ENCODE measurements around the gene UCK1.

DNA sequence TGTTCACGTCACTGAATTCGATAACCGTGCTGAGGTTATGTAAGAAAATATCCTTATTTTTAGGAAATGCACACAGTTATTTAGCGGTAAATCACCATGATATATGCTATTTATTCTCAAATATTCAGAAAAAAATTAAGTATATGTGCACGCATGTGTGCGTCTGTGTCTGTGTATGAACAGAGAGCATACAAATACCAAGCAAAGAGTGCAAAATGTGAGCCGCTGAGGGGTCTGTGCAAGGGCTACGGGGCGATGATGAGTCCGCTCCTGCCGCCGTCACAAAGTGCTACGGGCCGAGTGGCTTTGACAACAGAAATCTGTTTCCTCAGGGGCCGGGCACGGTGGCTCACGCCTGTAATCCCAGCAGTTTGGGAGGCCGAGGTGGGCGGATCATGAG, 6.9 kb upstream of the UCK1 start:
- no peak for TF ChIP-seq GABPA (IDR thresholded peaks at IDR 0.05; ENCODE audit: low read depth)
- TF ChIP-seq, protein P1, sequence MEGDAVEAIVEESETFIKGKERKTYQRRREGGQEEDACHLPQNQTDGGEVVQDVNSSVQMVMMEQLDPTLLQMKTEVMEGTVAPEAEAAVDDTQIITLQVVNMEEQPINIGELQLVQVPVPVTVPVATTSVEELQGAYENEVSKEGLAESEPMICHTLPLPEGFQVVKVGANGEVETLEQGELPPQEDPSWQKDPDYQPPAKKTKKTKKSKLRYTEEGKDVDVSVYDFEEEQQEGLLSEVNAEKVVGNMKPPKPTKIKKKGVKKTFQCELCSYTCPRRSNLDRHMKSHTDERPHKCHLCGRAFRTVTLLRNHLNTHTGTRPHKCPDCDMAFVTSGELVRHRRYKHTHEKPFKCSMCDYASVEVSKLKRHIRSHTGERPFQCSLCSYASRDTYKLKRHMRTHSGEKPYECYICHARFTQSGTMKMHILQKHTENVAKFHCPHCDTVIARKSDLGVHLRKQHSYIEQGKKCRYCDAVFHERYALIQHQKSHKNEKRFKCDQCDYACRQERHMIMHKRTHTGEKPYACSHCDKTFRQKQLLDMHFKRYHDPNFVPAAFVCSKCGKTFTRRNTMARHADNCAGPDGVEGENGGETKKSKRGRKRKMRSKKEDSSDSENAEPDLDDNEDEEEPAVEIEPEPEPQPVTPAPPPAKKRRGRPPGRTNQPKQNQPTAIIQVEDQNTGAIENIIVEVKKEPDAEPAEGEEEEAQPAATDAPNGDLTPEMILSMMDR (IDR thresholded peaks at IDR 0.05; ENCODE audit: insufficient read depth, low read length), result no peak
- no peak for TF ChIP-seq POLR2AphosphoS5 (IDR thresholded peaks at IDR 0.05; ENCODE audit: low read depth)
- TF ChIP-seq, protein P2, sequence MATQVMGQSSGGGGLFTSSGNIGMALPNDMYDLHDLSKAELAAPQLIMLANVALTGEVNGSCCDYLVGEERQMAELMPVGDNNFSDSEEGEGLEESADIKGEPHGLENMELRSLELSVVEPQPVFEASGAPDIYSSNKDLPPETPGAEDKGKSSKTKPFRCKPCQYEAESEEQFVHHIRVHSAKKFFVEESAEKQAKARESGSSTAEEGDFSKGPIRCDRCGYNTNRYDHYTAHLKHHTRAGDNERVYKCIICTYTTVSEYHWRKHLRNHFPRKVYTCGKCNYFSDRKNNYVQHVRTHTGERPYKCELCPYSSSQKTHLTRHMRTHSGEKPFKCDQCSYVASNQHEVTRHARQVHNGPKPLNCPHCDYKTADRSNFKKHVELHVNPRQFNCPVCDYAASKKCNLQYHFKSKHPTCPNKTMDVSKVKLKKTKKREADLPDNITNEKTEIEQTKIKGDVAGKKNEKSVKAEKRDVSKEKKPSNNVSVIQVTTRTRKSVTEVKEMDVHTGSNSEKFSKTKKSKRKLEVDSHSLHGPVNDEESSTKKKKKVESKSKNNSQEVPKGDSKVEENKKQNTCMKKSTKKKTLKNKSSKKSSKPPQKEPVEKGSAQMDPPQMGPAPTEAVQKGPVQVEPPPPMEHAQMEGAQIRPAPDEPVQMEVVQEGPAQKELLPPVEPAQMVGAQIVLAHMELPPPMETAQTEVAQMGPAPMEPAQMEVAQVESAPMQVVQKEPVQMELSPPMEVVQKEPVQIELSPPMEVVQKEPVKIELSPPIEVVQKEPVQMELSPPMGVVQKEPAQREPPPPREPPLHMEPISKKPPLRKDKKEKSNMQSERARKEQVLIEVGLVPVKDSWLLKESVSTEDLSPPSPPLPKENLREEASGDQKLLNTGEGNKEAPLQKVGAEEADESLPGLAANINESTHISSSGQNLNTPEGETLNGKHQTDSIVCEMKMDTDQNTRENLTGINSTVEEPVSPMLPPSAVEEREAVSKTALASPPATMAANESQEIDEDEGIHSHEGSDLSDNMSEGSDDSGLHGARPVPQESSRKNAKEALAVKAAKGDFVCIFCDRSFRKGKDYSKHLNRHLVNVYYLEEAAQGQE (IDR thresholded peaks at IDR 0.05; ENCODE audit: insufficient replicate concordance, low read depth), result no peak
